Muscle of leg (tissue), 11 donors: Measurements from ENCODE around the gene ASRGL1. TPM values are rescaled to one million over a fixed set of nuclear protein-coding genes. Genes with fewer than 3 reads are reported as not detected.

Experiments
- DNase-seq: peaks from one replicate; pipeline ENCODE4 v3.0.0; 2013
- H3K27ac ChIP-seq: one replicate; pipeline ENCODE4 v1.5.1; 2013; ENCODE audit warnings: mild to moderate bottlenecking, low read length, control low read depth
- H3K27me3 ChIP-seq: one replicate; pipeline ENCODE4 v1.6.1; 2013; ENCODE audit warnings: low read length; ENCODE audit not compliant: control insufficient read depth, insufficient read depth
- H3K36me3 ChIP-seq: one replicate; pipeline ENCODE4 v1.6.1; 2013; ENCODE audit warnings: low read length; ENCODE audit not compliant: control insufficient read depth, insufficient read depth
- H3K4me1 ChIP-seq: one replicate; pipeline ENCODE4 v1.6.1; 2013; ENCODE audit warnings: low read length; ENCODE audit not compliant: control insufficient read depth, insufficient read depth
- H3K4me3 ChIP-seq: one replicate; pipeline ENCODE4 v1.5.1; 2013; ENCODE audit warnings: low read length, control low read depth
- H3K9me3 ChIP-seq: replicated peaks from 2 replicates; pipeline ENCODE4 v1.6.1; 2013; ENCODE audit warnings: low read depth, low read length; ENCODE audit not compliant: control insufficient read depth
- WGBS: methylation state at CpG from one replicate; pipeline ENCODE4 v1.1.5; 2013; ENCODE audit warnings: missing lambda C conversion rate; ENCODE audit not compliant: insufficient coverage; 5-methylcytosine and 5-hydroxymethylcytosine counted together
- polyA plus RNA-seq, 8 donors: library from polyadenylated mRNA; unstranded; fragments of 120-200 nt; gene quantifications; one replicate each; pipeline versions ENCODE4 v1.2.1 to v1.2.3, GENCODE V29; 2013; ENCODE audit warnings: inconsistent platforms in 1 of 8, low replicate concordance in 1 of 8; ENCODE audit not compliant: insufficient read length in 8 of 8, insufficient read depth in 1 of 8
- total RNA-seq: library from RNA; stranded (reverse); fragments of 120-200 nt; gene quantifications from one replicate; pipeline ENCODE4 v1.2.4, GENCODE V29; 2013

The ASRGL1 gene
- total and polyA plus RNA-seq, 9 donors: 2.4 to 5.5 (median 3.6) TPM

DNA sequence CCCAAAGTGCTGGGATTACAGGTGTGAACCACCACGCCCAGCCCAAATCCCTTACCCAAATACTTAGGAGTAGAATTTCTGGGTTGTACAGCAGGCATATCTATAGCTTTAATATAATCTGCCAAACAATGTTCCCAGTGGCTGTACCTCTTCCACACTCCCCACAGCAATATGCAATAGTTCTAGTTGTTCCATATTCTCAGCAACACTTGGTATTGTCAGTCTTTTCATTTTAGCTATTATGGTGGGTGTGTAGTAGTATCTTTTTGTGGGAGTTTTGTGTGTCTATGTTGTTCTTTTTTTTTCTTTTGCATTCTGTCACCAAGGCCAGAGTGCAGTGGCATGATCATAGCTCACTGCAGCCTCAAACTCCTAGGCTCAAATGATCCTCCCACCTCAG, 100.4 kb downstream of the ASRGL1 start:
- Histone ChIP-seq H3K4me3 (no peak overlapping the region), H3K9me3 (no peaks in the 10 kb centered on the region), H3K36me3 (no peaks in the 10 kb centered on the region), H3K27ac (no peak overlapping the region), H3K4me1 (peaks cover 18% of the 10 kb centered on the region), H3K27me3 (no peaks in the 10 kb centered on the region)
- DNase-seq: no peak
- no CpG with 5 or more reads among the region's 1 CpG for WGBS

DNA sequence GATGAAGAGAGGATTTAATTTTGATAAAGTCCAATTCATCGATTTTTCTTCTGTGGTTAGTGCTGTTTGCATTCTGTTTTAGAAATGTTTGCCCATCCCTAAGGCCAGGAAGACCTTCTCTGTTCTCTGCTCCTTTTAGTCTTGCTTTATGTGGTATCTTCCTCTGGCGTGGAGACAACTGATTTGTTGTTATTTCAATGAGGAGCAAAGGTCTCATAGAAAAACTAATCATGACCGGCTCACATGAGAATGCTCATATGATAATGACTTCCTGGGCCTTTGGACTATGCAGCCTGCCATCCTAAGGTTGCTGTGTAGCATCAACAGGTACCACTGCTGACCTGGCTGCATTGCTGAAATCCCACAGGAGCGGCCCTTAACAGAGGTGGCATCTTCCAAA, 101.4 kb downstream of the ASRGL1 start:
- Histone ChIP-seq H3K9me3 (no peaks in the 10 kb centered on the region), H3K27ac (no peak overlapping the region), H3K4me3 (no peak overlapping the region), H3K36me3 (no peaks in the 10 kb centered on the region), H3K4me1 (peaks cover 22% of the 10 kb centered on the region), H3K27me3 (no peaks in the 10 kb centered on the region)
- WGBS: 83% methylated on average over 3 of the region's 4 CpGs
- no peak for DNase-seq

DNA sequence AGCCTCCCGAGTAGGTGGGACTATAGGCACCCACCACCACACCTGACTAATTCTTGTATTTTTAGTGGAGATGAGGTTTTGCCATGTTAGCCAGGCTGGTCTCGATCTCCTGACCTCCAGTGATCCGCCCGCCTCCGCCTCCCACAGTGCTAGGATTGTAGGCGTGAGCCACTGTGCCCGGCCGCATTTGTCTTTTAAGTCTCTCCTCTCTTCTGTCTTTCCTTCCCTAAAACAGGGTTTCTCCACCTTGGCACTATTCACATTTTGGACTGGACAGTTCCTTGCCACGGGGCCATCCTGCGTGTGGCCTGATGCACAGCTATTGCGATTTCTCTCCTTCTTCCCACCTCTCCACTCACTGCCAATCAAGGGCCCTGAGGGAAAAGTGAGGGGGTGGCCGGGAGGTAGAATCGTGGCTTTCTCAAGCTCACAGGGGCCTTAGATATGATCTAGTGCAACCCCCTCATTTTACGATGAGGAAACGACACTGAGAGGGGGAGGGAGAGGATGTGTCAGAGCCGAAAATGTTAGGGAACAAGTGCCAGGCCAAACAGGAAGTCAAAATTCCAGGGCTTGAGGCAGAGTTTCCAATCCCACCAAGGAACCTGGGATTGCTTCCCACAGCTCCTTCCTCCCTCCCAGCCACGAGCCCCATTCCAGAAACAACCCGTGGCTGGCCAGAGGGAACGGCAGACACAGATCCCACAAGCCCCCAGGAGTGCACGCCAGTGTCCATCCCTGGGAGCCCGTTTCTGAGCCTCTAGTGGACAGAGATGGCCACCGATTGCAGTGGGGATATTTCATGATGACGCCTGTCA, 102.7 kb downstream of the ASRGL1 start:
- Histone ChIP-seq H3K9me3 (no peaks in the 10 kb centered on the region), H3K4me3 (no peak overlapping the region), H3K36me3 (no peaks in the 10 kb centered on the region), H3K27ac (peak overlapping the region; percentile 42), H3K27me3 (no peaks in the 10 kb centered on the region), H3K4me1 (peaks cover 33% of the 10 kb centered on the region)
- WGBS: 36% methylated on average over 14 of the region's 23 CpGs
- peak; percentile 94 for DNase-seq

Other genes with a start within 250 kb of the ASRGL1 start
- gene INCENP, start 213.4 kb upstream of the ASRGL1 start, total RNA-seq: 11.9 TPM
- 10 to 100 TPM; 15.8 to 27.5 (median 19.9) TPM for gene INCENP, start 213.4 kb upstream of the ASRGL1 start, polyA plus RNA-seq
- gene SCGB1D1, start 147.2 kb upstream of the ASRGL1 start, total RNA-seq: not detected
- not detected for gene SCGB1D1, start 147.2 kb upstream of the ASRGL1 start, polyA plus RNA-seq
- not detected for gene SCGB2A1, start 128.8 kb upstream of the ASRGL1 start, total RNA-seq
- gene SCGB2A1, start 128.8 kb upstream of the ASRGL1 start, polyA plus RNA-seq: not detected
- not detected for gene SCGB1D2, start 95.2 kb upstream of the ASRGL1 start, total RNA-seq
- not detected for gene SCGB1D2, start 95.2 kb upstream of the ASRGL1 start, polyA plus RNA-seq
- gene SCGB2A2, start 67.3 kb upstream of the ASRGL1 start, total RNA-seq: not detected
- gene SCGB2A2, start 67.3 kb upstream of the ASRGL1 start, polyA plus RNA-seq: under 1 TPM in 1 of 8 donors, not detected in 7; 0.38 TPM
- gene SCGB1D4, start 38.4 kb upstream of the ASRGL1 start, total RNA-seq: not detected
- not detected for gene SCGB1D4, start 38.4 kb upstream of the ASRGL1 start, polyA plus RNA-seq
- gene SCGB1A1, start 81.6 kb downstream of the ASRGL1 start, total RNA-seq: not detected
- 1 to 10 TPM in 1 of 8 donors, not detected in 7; 1.7 TPM for gene SCGB1A1, start 81.6 kb downstream of the ASRGL1 start, polyA plus RNA-seq
- 378 TPM for gene AHNAK, start 209.4 kb downstream of the ASRGL1 start, total RNA-seq
- gene AHNAK, start 209.4 kb downstream of the ASRGL1 start, polyA plus RNA-seq: 100 to 1,000 TPM; 203 to 411 (median 313) TPM
- 3,686 TPM for gene EEF1G, start 236.4 kb downstream of the ASRGL1 start, total RNA-seq
- 1,000 to 10,000 TPM; 2,985 to 3,560 (median 3,353) TPM for gene EEF1G, start 236.4 kb downstream of the ASRGL1 start, polyA plus RNA-seq